Heart right ventricle (tissue), 16 donors: ENCODE results near the gene PTPRN2. TPM values are rescaled to one million over a fixed set of nuclear protein-coding genes. Genes with fewer than 3 reads are reported as not detected.

Experiments
- ATAC-seq, 8 donors: fragments of 200-7000 bp; cut with Tn5 transposase; one replicate each; pipeline ENCODE4 v1.9.1; 2020; ENCODE audit warnings: mild to moderate bottlenecking in 8 of 8, moderate library complexity in 8 of 8, moderate number of reproducible peaks in 1 of 8
- DNase-seq, 2 donors: peaks; one replicate each; pipeline ENCODE4 v3.0.0-alpha.2; 2020
- H3K27ac ChIP-seq, 10 donors: fragments of 200-600 bp; sonication (generic) in 2 of 10; one replicate each; pipeline versions ENCODE4 v1.5.0 to v1.8.0; 2020 to 2022; ENCODE audit warnings: mild to moderate bottlenecking in 3 of 10
- H3K27me3 ChIP-seq, 7 donors: fragments of 200-600 bp; one replicate each; pipeline ENCODE4 v1.8.0; 2021 to 2022; ENCODE audit warnings: mild to moderate bottlenecking in 2 of 7
- H3K36me3 ChIP-seq, 9 donors: fragments of 200-600 bp; sonication (generic) in 1 of 9; one replicate each; pipeline versions ENCODE4 v1.5.0 to v1.8.0; 2020 to 2022; ENCODE audit warnings: mild to moderate bottlenecking in 2 of 9
- H3K4me1 ChIP-seq, 9 donors: fragments of 200-600 bp; sonication (generic) in 1 of 9; one replicate each; pipeline versions ENCODE4 v1.5.0 to v1.8.0; 2020 to 2022; ENCODE audit warnings: mild to moderate bottlenecking in 4 of 9
- H3K4me3 ChIP-seq, 10 donors: fragments of 200-600 bp; sonication (generic) in 2 of 10; one replicate each; pipeline versions ENCODE4 v1.5.0 to v1.8.0; 2020 to 2022; ENCODE audit warnings: mild to moderate bottlenecking in 7 of 10, moderate library complexity in 2 of 10
- H3K9me3 ChIP-seq, 11 donors: fragments of 200-600 bp in 10 of 11; sonication (generic) in 2 of 11; one replicate each; pipeline versions ENCODE4 v1.5.0 to v1.8.0; 2013 to 2022; ENCODE audit warnings: mild to moderate bottlenecking in 2 of 11, control low read depth in 1 of 11, moderate library complexity in 1 of 11
- WGBS, 2 donors: extraction: QIAGEN DNeasy Blood & Tissue Kit; methylation state at CpG; one replicate each; pipeline ENCODE4 v1.1.7; 2013; ENCODE audit warnings: inconsistent platforms in 1 of 2; 5-methylcytosine and 5-hydroxymethylcytosine counted together
- intact Hi-C, 10 donors: fragments of 100-400 bp; cut with DNase I; formaldehyde crosslinking; loops; one replicate each; pipeline versions ENCODE4 v1.11.1 to v1.14.2; 2022
- polyA plus RNA-seq, 2 donors: library from polyadenylated mRNA; stranded (reverse); fragments of 200-250 nt; gene quantifications; one replicate each; pipeline ENCODE4 v1.2.3, GENCODE V29; 2013
- total RNA-seq, 10 donors: library from RNA; stranded (reverse); fragmentation: NEBNext Ultra II Directional in 3 of 10; extraction: Animal tissue kit (Norgen Biotek cat#: 25700) in 3 of 10; gene quantifications; one replicate each; pipeline versions ENCODE4 v1.2.1 to v1.2.4, GENCODE V29; 2021 to 2023
- TF ChIP-seq, protein P1 (sequence below), 9 donors: fragments of 200-600 bp; sonication (generic) in 2 of 9; IDR thresholded peaks; one replicate each; pipeline versions ENCODE4 v1.5.0 to v1.8.0; 2021 to 2022; ENCODE audit warnings: antibody characterized with exemption in 9 of 9, mild to moderate bottlenecking in 5 of 9, moderate library complexity in 1 of 9
- donor health status: Arrhythmogenic right ventricular cardiomyopathy.
- donor health status: ischemic (EF 13 %, LVEDD 7.1; RV severe dilation, severe dysfunction).
- donor health status: healthy with polysubstance abuse.
- donor health status: DM: no; HTN: yes; CAD: no.
- donor health status: DM: no; HTN: no; CAD: no.
- donor health status: ischemic (EF 25% LVEDD 6.9; RV normal size, moderate dysfunction).
- donor health status: ischemic (EF 25% LVEDD 5.7; RV mildly dilated, moderate dysfunction).
- donor health status: healthy.
- donor health status: DM: yes; HTN: yes; CAD: no.
- donor health status: Ischemic cardiomyopathy.
- donor health status: ischemic (EF 35%, LVEDD 5.7; RV mildly dilated, moderate dysfunction).
- donor health status: nonischemic (EF 11% LVEDD 7.7; RV severe dilation, severe dysfunction).
- donor health status: DM: yes; HTN: yes; CAD: no.
- donor health status: PGD.
- donor health status: ischemic (EF 29% LVEDD 5.4; RV normal size, mild dysfunction).
- donor health status: nonischemic (EF 23%, LVEDD 6.1; RV moderate dilation, normal function).

Gene PTPRN2
- total and polyA plus RNA-seq, 12 donors: 0.82 to 1.8 (median 1.3) TPM

- Histone ChIP-seq H3K9me3 (no peaks in the 10 kb centered on the region), H3K27me3 (peaks cover 4 to 43% (median 23%) of the 10 kb centered on the region in 7 donors), H3K4me1 (peaks cover 0 to 9% (median 5%) of the 10 kb centered on the region in 9 donors), H3K4me3 (no peak overlapping the region), H3K36me3 (no peaks in the 10 kb centered on the region), H3K27ac (no peak overlapping the region)
- TF ChIP-seq, protein P1, sequence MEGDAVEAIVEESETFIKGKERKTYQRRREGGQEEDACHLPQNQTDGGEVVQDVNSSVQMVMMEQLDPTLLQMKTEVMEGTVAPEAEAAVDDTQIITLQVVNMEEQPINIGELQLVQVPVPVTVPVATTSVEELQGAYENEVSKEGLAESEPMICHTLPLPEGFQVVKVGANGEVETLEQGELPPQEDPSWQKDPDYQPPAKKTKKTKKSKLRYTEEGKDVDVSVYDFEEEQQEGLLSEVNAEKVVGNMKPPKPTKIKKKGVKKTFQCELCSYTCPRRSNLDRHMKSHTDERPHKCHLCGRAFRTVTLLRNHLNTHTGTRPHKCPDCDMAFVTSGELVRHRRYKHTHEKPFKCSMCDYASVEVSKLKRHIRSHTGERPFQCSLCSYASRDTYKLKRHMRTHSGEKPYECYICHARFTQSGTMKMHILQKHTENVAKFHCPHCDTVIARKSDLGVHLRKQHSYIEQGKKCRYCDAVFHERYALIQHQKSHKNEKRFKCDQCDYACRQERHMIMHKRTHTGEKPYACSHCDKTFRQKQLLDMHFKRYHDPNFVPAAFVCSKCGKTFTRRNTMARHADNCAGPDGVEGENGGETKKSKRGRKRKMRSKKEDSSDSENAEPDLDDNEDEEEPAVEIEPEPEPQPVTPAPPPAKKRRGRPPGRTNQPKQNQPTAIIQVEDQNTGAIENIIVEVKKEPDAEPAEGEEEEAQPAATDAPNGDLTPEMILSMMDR (IDR thresholded peaks at IDR 0.05): no peak
- DNase-seq: no peak
- intact Hi-C loops: loop anchor here in 7 of 10 donors (2.0 to 10.0 kb wide), 3 partner anchors 442 to 444 kb away; no protein-coding TSS in a partner anchor
- ATAC-seq: no peak
- 76% methylated on average over 36 of the region's 36 CpGs for WGBS, 2 donors
Measured at GRCh38 chr7:157876469-157877285, 710.9 kb downstream of the PTPRN2 start.

DNA sequence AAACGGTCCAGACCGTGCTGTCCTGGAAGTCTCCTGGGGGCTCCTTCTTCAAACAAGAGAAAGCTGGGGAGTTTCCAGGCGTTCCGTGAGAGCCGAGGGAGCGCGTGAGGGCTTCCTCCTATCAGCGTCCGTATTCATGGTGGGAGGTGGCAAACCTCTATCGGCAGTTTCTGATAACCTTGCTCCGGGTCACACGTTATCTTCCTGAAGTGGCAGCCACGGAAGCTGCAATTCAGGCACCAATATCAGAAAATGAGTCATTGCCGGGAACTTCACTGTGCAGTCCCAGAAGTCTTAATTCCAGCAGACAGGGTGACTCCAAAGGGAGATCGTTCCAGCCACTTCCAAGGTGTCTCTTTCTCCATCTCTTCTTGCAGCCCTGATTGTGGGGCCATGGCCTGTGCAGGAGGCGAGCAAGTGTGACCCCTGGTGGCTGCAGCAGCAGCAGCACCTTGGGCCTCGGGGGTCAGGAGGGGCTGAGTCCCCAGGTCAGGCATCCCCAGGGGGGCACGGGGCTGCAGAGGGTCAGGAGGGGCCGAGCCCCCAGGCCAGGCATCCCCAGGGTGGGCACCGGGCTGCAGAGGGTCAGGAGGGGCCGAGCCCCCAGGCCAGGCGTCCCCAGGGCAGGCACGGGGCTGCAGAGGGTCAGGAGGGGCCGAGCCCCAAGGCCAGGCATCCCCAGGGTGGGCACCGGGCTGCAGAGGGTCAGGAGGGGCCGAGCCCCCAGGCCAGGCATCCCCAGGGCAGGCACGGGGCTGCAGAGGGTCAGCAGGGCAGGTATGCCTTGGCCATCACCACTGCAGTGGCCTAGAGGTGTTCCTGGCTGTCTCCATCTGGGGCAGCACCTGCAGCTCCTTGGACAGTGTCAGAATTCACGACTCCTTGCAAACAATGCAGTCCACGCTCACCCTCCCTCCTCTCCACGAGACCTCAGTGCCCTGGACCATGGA is 712.1 kb downstream of the PTPRN2 start:
- peak in 7 of 8 donors; percentile 33 to 70 (median 56) for ATAC-seq

GRCh38 chr7:157874870-157875229 is 712.8 kb downstream of the PTPRN2 start:
- Histone ChIP-seq H3K4me3 (no peak overlapping the region), H3K4me1 (peaks cover 0 to 9% (median 5%) of the 10 kb centered on the region in 9 donors), H3K9me3 (peaks cover 0 to 7% (median 0%) of the 10 kb centered on the region in 11 donors), H3K27ac (no peak overlapping the region), H3K27me3 (peaks cover 4 to 43% (median 23%) of the 10 kb centered on the region in 7 donors), H3K36me3 (no peaks in the 10 kb centered on the region)
- intact Hi-C loops: loop anchor here in 8 of 10 donors (2.0 to 10.0 kb wide), 3 partner anchors 440 to 443 kb away; no protein-coding TSS in a partner anchor
- DNase-seq (no peak), ATAC-seq (no peak)
- 54 to 58% methylated on average over 12 of the region's 12 CpGs for WGBS, 2 donors
- TF ChIP-seq, protein P1 (IDR thresholded peaks at IDR 0.05): no peak

More for the DNA sequence above, 712.1 kb downstream of the PTPRN2 start:
- Histone ChIP-seq H3K4me1 (peaks cover 0 to 9% (median 5%) of the 10 kb centered on the region in 9 donors), H3K4me3 (no peak overlapping the region), H3K27me3 (peaks cover 4 to 43% (median 23%) of the 10 kb centered on the region in 7 donors), H3K36me3 (no peaks in the 10 kb centered on the region), H3K9me3 (peaks cover 0 to under 1% (median 0%) of the 10 kb centered on the region in 11 donors), H3K27ac (no peak overlapping the region)
- intact Hi-C loops: loop anchor here in 8 of 10 donors (2.0 to 10.0 kb wide), 3 partner anchors 441 to 443 kb away; no protein-coding TSS in a partner anchor
- DNase-seq: no peak
- TF ChIP-seq, protein P1 (IDR thresholded peaks at IDR 0.05): peak; percentile 25 to 69 (median 63)
- 20 to 28% methylated on average over 29 to 30 of the region's 30 CpGs for WGBS, 2 donors
